Thyroid gland (tissue), 4 donors: ENCODE measurements around the gene CFAP46. TPM values are rescaled to one million over a fixed set of nuclear protein-coding genes. Genes with fewer than 3 reads are reported as not detected.

Source experiments
- DNase-seq, 2 donors: peaks; one replicate each; pipeline ENCODE4 v3.0.0-alpha.2; 2019
- H3K27ac ChIP-seq, 3 donors: fragments of 200-600 bp; sonication (generic); 1 replicate in 2 of 3; 2 replicates in 1 of 3; pipeline ENCODE4 v1.5.1; 2016 to 2019; ENCODE audit warnings: mild to moderate bottlenecking in 1 of 3, moderate library complexity in 1 of 3
- H3K27me3 ChIP-seq: fragments of 200-600 bp; sonication (generic); one replicate; pipeline ENCODE4 v1.5.1; 2019
- H3K36me3 ChIP-seq, 2 donors: fragments of 200-600 bp; sonication (generic); one replicate each; pipeline ENCODE4 v1.5.1; 2016 to 2019
- H3K4me1 ChIP-seq, 2 donors: fragments of 200-600 bp; sonication (generic); one replicate each; pipeline ENCODE4 v1.5.1; 2017 to 2019
- H3K4me3 ChIP-seq, 3 donors: fragments of 200-600 bp; sonication (generic); replicated peaks in 1 of 3; 1 replicate in 2 of 3; 2 replicates in 1 of 3; pipeline ENCODE4 v1.5.1; 2016; ENCODE audit warnings: mild to moderate bottlenecking in 1 of 3
- H3K9me3 ChIP-seq: fragments of 200-600 bp; sonication (generic); one replicate; pipeline ENCODE4 v1.5.1; 2017
- POLR2A ChIP-seq, 2 donors: fragments of 450-650 bp; IDR thresholded peaks; one replicate each; pipeline ENCODE4 v1.6.1; 2017; ENCODE audit warnings: antibody characterized with exemption in 2 of 2, mild to moderate bottlenecking in 2 of 2, moderate library complexity in 1 of 2
- WGBS, 2 donors: methylation state at CpG; one replicate each; pipeline ENCODE4 v1.1.5; 2017; 5-methylcytosine and 5-hydroxymethylcytosine counted together
- intact Hi-C: fragments of 100-400 bp; cut with DNase I; formaldehyde crosslinking; loops from one replicate; pipeline ENCODE4 v1.15.1; 2023
- total RNA-seq, 4 donors: library from RNA; depleted of rRNA; stranded (reverse); fragments of >200 nt; gene quantifications; one replicate each; pipeline ENCODE4 v1.2.3, GENCODE V29; 2016
- TF ChIP-seq, protein P1 (sequence below), 6 experiments: fragments of 200-600 bp in 3 of 6; fragments of 450-650 bp in 3 of 6; sonication (generic) in 3 of 6; IDR thresholded peaks; one replicate each; pipeline ENCODE4 v1.5.1; 2016 to 2019; ENCODE audit warnings: antibody characterized with exemption in 6 of 6, mild to moderate bottlenecking in 2 of 6, inconsistent platforms in 1 of 6, moderate library complexity in 1 of 6

The CFAP46 gene
- total RNA-seq, 4 donors from 2014 or later = 3.6 to 12.7 (median 9.1) TPM

DNA sequence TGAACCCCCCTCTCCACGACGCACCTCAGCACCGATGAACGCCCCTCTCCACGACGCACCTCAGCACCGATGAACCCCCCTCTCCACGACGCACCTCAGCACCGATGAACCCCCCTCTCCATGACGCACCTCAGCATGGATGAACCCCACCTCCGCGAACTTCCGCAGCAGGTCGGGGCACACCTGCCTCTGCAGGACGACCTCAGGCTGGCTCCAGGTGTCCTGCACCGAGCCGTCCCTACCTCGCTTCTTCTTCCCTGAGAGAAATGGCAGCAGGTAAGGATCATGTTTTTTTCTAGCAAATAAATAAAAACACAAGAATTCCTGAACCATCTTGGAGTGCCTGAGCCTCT lies 24.1 kb downstream of the CFAP46 start:
- Histone ChIP-seq H3K9me3 (no peaks in the 10 kb centered on the region), H3K4me3 (no peak overlapping the region), H3K4me1 (peaks cover 6 to 17% of the 10 kb centered on the region in 2 donors), H3K27me3 (no peaks in the 10 kb centered on the region), H3K36me3 (no peaks in the 10 kb centered on the region), H3K27ac (no peak overlapping the region)
- WGBS, 2 donors = 73 to 88% methylated on average over 8 to 15 of the region's 19 CpGs
- intact Hi-C loops = no loop called here
- TF ChIP-seq, protein P1, sequence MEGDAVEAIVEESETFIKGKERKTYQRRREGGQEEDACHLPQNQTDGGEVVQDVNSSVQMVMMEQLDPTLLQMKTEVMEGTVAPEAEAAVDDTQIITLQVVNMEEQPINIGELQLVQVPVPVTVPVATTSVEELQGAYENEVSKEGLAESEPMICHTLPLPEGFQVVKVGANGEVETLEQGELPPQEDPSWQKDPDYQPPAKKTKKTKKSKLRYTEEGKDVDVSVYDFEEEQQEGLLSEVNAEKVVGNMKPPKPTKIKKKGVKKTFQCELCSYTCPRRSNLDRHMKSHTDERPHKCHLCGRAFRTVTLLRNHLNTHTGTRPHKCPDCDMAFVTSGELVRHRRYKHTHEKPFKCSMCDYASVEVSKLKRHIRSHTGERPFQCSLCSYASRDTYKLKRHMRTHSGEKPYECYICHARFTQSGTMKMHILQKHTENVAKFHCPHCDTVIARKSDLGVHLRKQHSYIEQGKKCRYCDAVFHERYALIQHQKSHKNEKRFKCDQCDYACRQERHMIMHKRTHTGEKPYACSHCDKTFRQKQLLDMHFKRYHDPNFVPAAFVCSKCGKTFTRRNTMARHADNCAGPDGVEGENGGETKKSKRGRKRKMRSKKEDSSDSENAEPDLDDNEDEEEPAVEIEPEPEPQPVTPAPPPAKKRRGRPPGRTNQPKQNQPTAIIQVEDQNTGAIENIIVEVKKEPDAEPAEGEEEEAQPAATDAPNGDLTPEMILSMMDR (IDR thresholded peaks at IDR 0.05) = no peak
- no peak for TF ChIP-seq POLR2A (IDR thresholded peaks at IDR 0.05)
- no peak for DNase-seq

DNA sequence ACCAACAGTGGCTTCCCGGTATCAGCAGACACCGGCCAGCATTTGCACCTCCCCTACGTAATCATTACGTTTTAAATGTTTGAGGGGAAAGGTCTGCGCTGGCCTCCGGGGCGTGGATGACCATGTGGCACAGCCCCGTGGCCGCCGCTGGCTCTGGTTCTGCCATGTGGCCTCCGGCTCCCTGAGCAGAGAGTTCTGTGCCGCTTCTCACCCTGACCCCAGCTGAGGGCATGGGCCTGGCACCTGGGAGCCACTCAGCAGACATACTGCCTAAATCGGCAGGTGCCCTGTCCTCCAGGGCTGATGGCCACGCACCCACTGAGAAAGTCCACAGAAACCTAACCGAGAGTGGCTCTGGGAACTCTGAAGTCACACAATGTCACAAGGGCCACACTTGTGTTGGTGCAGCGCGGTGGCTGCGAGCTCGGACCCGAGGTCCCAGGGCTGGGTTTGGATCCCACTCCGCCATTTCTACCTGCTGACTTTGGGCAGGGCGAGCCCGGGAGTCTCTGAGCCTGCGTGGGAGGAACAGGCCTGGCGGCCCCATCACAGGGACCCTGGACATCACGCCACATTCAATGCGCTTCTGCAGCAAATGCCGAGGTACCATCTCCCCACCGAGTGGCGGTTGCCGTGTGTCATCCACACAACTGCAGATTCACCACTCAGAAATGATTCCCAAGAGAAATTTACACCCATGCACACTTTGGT lies 25.3 kb downstream of the CFAP46 start:
- Histone ChIP-seq H3K9me3 (no peaks in the 10 kb centered on the region), H3K27ac (peak overlapping the region; percentile 11 to 47 (median 30)), H3K36me3 (no peaks in the 10 kb centered on the region), H3K27me3 (no peaks in the 10 kb centered on the region), H3K4me1 (peaks cover 6 to 17% of the 10 kb centered on the region in 2 donors), H3K4me3 (no peak overlapping the region)
- TF ChIP-seq, protein P1 (IDR thresholded peaks at IDR 0.05) = no peak
- TF ChIP-seq POLR2A (IDR thresholded peaks at IDR 0.05) = no peak
- intact Hi-C loops = no loop called here
- 84 to 88% methylated on average over 26 to 28 of the region's 31 CpGs for whole genome bisulfite sequencing, 2 donors
- DNase-seq = no peak

GRCh38 chr10:132916421-132916841 lies 25.9 kb downstream of the CFAP46 start:
- H3K36me3 ChIP-seq = no peaks in the 10 kb centered on the region
- H3K4me3 ChIP-seq = no peak overlapping the region
- intact Hi-C loops = no loop called here
- TF ChIP-seq POLR2A (IDR thresholded peaks at IDR 0.05) = no peak
- TF ChIP-seq, protein P1 (IDR thresholded peaks at IDR 0.05) = no peak
- whole genome bisulfite sequencing, 2 donors = 48 to 51% methylated on average over 3 to 8 of the region's 19 CpGs
- no peaks in the 10 kb centered on the region for H3K27me3 ChIP-seq
- DNase-seq = peak; percentile 93 to 94
- no peaks in the 10 kb centered on the region for H3K9me3 ChIP-seq
- H3K27ac ChIP-seq = peak overlapping the region; percentile 30 to 51 (median 47)
- H3K4me1 ChIP-seq = peaks cover 6 to 17% of the 10 kb centered on the region in 2 donors

- no peaks in the 10 kb centered on the region for H3K27me3 ChIP-seq
- no peak overlapping the region for H3K4me3 ChIP-seq
- peaks cover 6 to 17% of the 10 kb centered on the region in 2 donors for H3K4me1 ChIP-seq
- 90 to 91% methylated on average over 10 to 11 of the region's 30 CpGs for WGBS, 2 donors
- H3K27ac ChIP-seq = peak overlapping the region in 1 of 3 donors; percentile 62
- no peak for DNase-seq
- intact Hi-C loops = no loop called here
- no peaks in the 10 kb centered on the region for H3K36me3 ChIP-seq
- TF ChIP-seq POLR2A (IDR thresholded peaks at IDR 0.05) = no peak
- TF ChIP-seq, protein P1 (IDR thresholded peaks at IDR 0.05) = no peak
- H3K9me3 ChIP-seq = no peaks in the 10 kb centered on the region
Observed at GRCh38 chr10:132915411-132915810, 27.0 kb downstream of the CFAP46 start.

GRCh38 chr10:132914732-132915131 lies 27.6 kb downstream of the CFAP46 start:
- H3K36me3 ChIP-seq = no peaks in the 10 kb centered on the region
- H3K27me3 ChIP-seq = no peaks in the 10 kb centered on the region
- intact Hi-C loops = no loop called here
- H3K27ac ChIP-seq = peak overlapping the region in 1 of 3 donors; percentile 62
- H3K4me3 ChIP-seq = no peak overlapping the region
- peak; percentile 89 to 90 for DNase-seq
- TF ChIP-seq, protein P1 (IDR thresholded peaks at IDR 0.05) = no peak
- peak in 1 of 2 donors; percentile 27 for TF ChIP-seq POLR2A (IDR thresholded peaks at IDR 0.05)
- H3K9me3 ChIP-seq = no peaks in the 10 kb centered on the region
- WGBS, 2 donors = 59 to 62% methylated on average over 10 of the region's 17 CpGs
- H3K4me1 ChIP-seq = peaks cover 6 to 17% of the 10 kb centered on the region in 2 donors
